Esophagus squamous epithelium (tissue), 5 donors: ENCODE measurements around the gene CDK15. TPM values are rescaled to one million over a fixed set of nuclear protein-coding genes. Genes with fewer than 3 reads are reported as not detected.

Experiments used
- DNase-seq: peaks from one replicate; lab custom pipeline; 2025; lab: John Stamatoyannopoulos, UW
- H3K27ac ChIP-seq, 4 donors: fragments of 200-600 bp; sonication (generic); one replicate each; pipeline ENCODE4 v1.5.1; 2016 to 2019; ENCODE audit warnings: mild to moderate bottlenecking in 1 of 4
- H3K27me3 ChIP-seq, 4 donors: fragments of 200-600 bp; sonication (generic); 1 replicate in 3 of 4; 2 replicates in 1 of 4; pipeline versions ENCODE4 v1.5.1 to v1.6.0; 2017 to 2021; ENCODE audit warnings: antibody characterized with exemption in 1 of 4
- H3K36me3 ChIP-seq, 3 donors: fragments of 200-600 bp; sonication (generic); one replicate each; pipeline ENCODE4 v1.5.1; 2016 to 2019
- H3K4me1 ChIP-seq, 3 donors: fragments of 200-600 bp; sonication (generic); one replicate each; pipeline ENCODE4 v1.5.1; 2017 to 2019
- H3K4me3 ChIP-seq, 4 donors: fragments of 200-600 bp; sonication (generic); 1 replicate in 3 of 4; 2 replicates in 1 of 4; pipeline ENCODE4 v1.5.1; 2016 to 2019; ENCODE audit warnings: mild to moderate bottlenecking in 2 of 4, moderate library complexity in 1 of 4
- H3K9me3 ChIP-seq, 3 donors: fragments of 200-600 bp; sonication (generic); one replicate each; pipeline ENCODE4 v1.5.1; 2016 to 2019
- CTCF ChIP-seq, 6 experiments: fragments of 450-650 bp in 4 of 6; fragments of 200-600 bp in 2 of 6; sonication (generic) in 2 of 6; IDR thresholded peaks; one replicate each; pipeline ENCODE4 v1.5.1; 2016 to 2019; ENCODE audit warnings: antibody characterized with exemption in 6 of 6, mild to moderate bottlenecking in 4 of 6, moderate library complexity in 4 of 6
- POLR2A ChIP-seq, 4 donors: fragments of 450-650 bp; IDR thresholded peaks; one replicate each; pipeline ENCODE4 v1.6.1; 2017; ENCODE audit warnings: antibody characterized with exemption in 4 of 4, mild to moderate bottlenecking in 4 of 4, moderate library complexity in 3 of 4
- WGBS, 2 donors: methylation state at CpG; one replicate each; pipeline ENCODE4 v1.1.5; 2018; 5-methylcytosine and 5-hydroxymethylcytosine counted together
- intact Hi-C: fragments of 100-400 bp; cut with DNase I; formaldehyde crosslinking; loops from one replicate; pipeline ENCODE4 v1.15.0; 2022
- total RNA-seq, 4 donors: library from RNA; depleted of rRNA; stranded (reverse); fragments of >200 nt; gene quantifications; one replicate each; pipeline ENCODE4 v1.1.0, GENCODE V29; 2016
- donor health status: DM: yes; HTN: yes; CAD: no.

The CDK15 gene
- total RNA-seq, 4 donors from 2014 or later, result 0.23 to 6.1 TPM; not detected in 2

GRCh38 chr2:201835066-201835465 is 28.7 kb downstream of the CDK15 start:
- no peak for DNase-seq
- Histone ChIP-seq H3K4me1 (no peaks in the 10 kb centered on the region), H3K27ac (no peak overlapping the region), H3K27me3 (no peaks in the 10 kb centered on the region), H3K36me3 (no peaks in the 10 kb centered on the region), H3K9me3 (no peaks in the 10 kb centered on the region), H3K4me3 (no peak overlapping the region)
- intact Hi-C loops, result no loop called here
- no peak for TF ChIP-seq CTCF (IDR thresholded peaks at IDR 0.05)
- no peak for TF ChIP-seq POLR2A (IDR thresholded peaks at IDR 0.05)
- WGBS, 2 donors, result 82 to 86% methylated on average over 3 of the region's 3 CpGs

GRCh38 chr2:201837391-201837790 is 31.1 kb downstream of the CDK15 start:
- H3K36me3 ChIP-seq, result no peaks in the 10 kb centered on the region
- no peak for TF ChIP-seq POLR2A (IDR thresholded peaks at IDR 0.05)

GRCh38 chr2:201837824-201838431 is 31.6 kb downstream of the CDK15 start:
- TF ChIP-seq CTCF (IDR thresholded peaks at IDR 0.05) (no peak), POLR2A (IDR thresholded peaks at IDR 0.05) (no peak)
- no peaks in the 10 kb centered on the region for H3K4me1 ChIP-seq
- DNase-seq, result no peak
- 57 to 64% methylated on average over 4 of the region's 4 CpGs for WGBS, 2 donors
- no peak overlapping the region for H3K4me3 ChIP-seq
- H3K9me3 ChIP-seq, result no peaks in the 10 kb centered on the region
- H3K27ac ChIP-seq, result no peak overlapping the region
- H3K36me3 ChIP-seq, result no peaks in the 10 kb centered on the region
- H3K27me3 ChIP-seq, result no peaks in the 10 kb centered on the region
- intact Hi-C loops, result no loop called here

More at GRCh38 chr2:201837391-201837790, 31.1 kb downstream of the CDK15 start:
- 33 to 50% methylated on average over 2 of the region's 2 CpGs for WGBS, 2 donors
- H3K9me3 ChIP-seq, result no peaks in the 10 kb centered on the region
- no peak overlapping the region for H3K27ac ChIP-seq
- H3K27me3 ChIP-seq, result no peaks in the 10 kb centered on the region
- no peaks in the 10 kb centered on the region for H3K4me1 ChIP-seq
- intact Hi-C loops, result no loop called here
- no peak overlapping the region for H3K4me3 ChIP-seq
- DNase-seq, result no peak

- TF ChIP-seq CTCF (IDR thresholded peaks at IDR 0.05), result no peak
- TF ChIP-seq POLR2A (IDR thresholded peaks at IDR 0.05), result no peak
- H3K27me3 ChIP-seq, result no peaks in the 10 kb centered on the region
- DNase-seq, result no peak
- H3K9me3 ChIP-seq, result no peaks in the 10 kb centered on the region
- intact Hi-C loops, result no loop called here
- H3K27ac ChIP-seq, result no peak overlapping the region
- no peaks in the 10 kb centered on the region for H3K36me3 ChIP-seq
- no peaks in the 10 kb centered on the region for H3K4me1 ChIP-seq
- no peak overlapping the region for H3K4me3 ChIP-seq
- WGBS, 2 donors, result 89 to 94% methylated on average over 4 of the region's 4 CpGs
Observed at GRCh38 chr2:201839727-201840126, 33.4 kb downstream of the CDK15 start.

DNA sequence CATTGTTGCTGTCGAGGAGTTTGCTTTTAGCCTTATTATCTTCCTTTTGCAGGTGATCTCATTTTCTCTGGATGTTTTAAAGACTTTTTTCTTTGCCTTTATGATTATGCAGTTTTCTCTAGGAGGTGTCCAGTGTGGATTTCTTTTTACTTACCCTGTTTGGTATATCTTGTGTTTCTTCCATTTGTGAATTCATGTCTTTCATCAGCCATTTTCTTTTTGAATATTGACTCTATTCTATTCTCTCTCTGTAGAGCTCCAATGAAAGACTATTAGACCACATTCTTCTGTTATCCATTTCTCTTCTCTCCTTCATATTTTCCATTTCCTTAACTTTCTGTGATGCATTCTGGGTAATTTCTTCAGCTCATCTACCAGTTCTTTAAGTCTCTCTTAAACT is 34.4 kb downstream of the CDK15 start:
- H3K27ac ChIP-seq, result no peak overlapping the region
- H3K9me3 ChIP-seq, result no peaks in the 10 kb centered on the region
- intact Hi-C loops, result no loop called here
- 81 to 83% methylated on average over 1 of the region's 1 CpG for WGBS, 2 donors
- TF ChIP-seq CTCF (IDR thresholded peaks at IDR 0.05) (no peak), POLR2A (IDR thresholded peaks at IDR 0.05) (no peak)
- no peak for DNase-seq
- no peaks in the 10 kb centered on the region for H3K4me1 ChIP-seq
- H3K27me3 ChIP-seq, result no peaks in the 10 kb centered on the region
- no peak overlapping the region for H3K4me3 ChIP-seq
- H3K36me3 ChIP-seq, result no peaks in the 10 kb centered on the region
